Spleen (tissue), 11 donors: ENCODE results near the gene ZNF217. TPM values are rescaled to one million over a fixed set of nuclear protein-coding genes. Genes with fewer than 3 reads are reported as not detected.
A peak's percentile ranks its signal among the peaks of the same experiment; 100 is the strongest.
"Not testable (repeated sequence)": the region's sequence is repeated elsewhere in the genome, so short reads cannot be mapped to it uniquely, and the experiment has no call there.

Experiments used
- DNase-seq: peaks from one replicate; pipeline ENCODE4 v3.0.0-alpha.2; 2020
- H3K27ac ChIP-seq, 8 donors: fragments of 200-600 bp; sonication (generic) in 7 of 8; 1 replicate in 4 of 8; 2 replicates in 4 of 8; pipeline versions ENCODE4 v1.5.0 to v1.8.0; 2016 to 2021; ENCODE audit warnings: inconsistent platforms in 4 of 8, mild to moderate bottlenecking in 4 of 8, moderate library complexity in 1 of 8
- H3K27me3 ChIP-seq, 7 donors: fragments of 200-600 bp; sonication (generic) in 6 of 7; replicated peaks in 1 of 7; 1 replicate in 4 of 7; 2 replicates in 3 of 7; pipeline versions ENCODE4 v1.5.0 to v1.8.0; 2016 to 2021; ENCODE audit warnings: inconsistent platforms in 3 of 7, mild to moderate bottlenecking in 1 of 7
- H3K36me3 ChIP-seq, 6 donors: fragments of 200-600 bp; sonication (generic) in 5 of 6; 1 replicate in 4 of 6; 2 replicates in 2 of 6; pipeline versions ENCODE4 v1.5.0 to v1.8.0; 2016 to 2021; ENCODE audit warnings: inconsistent platforms in 2 of 6
- H3K4me1 ChIP-seq, 6 donors: fragments of 200-600 bp; sonication (generic) in 5 of 6; 1 replicate in 3 of 6; 2 replicates in 3 of 6; pipeline versions ENCODE4 v1.5.0 to v1.8.0; 2016 to 2021; ENCODE audit warnings: inconsistent platforms in 3 of 6
- H3K4me3 ChIP-seq, 8 donors: fragments of 200-600 bp; sonication (generic) in 7 of 8; 1 replicate in 4 of 8; 2 replicates in 4 of 8; pipeline versions ENCODE4 v1.5.0 to v1.8.0; 2016 to 2021; ENCODE audit warnings: inconsistent platforms in 4 of 8, mild to moderate bottlenecking in 4 of 8, moderate library complexity in 2 of 8
- H3K9me3 ChIP-seq, 8 donors: fragments of 200-600 bp; sonication (generic) in 7 of 8; 1 replicate in 4 of 8; 2 replicates in 4 of 8; pipeline versions ENCODE4 v1.5.0 to v1.8.0; 2016 to 2021; ENCODE audit warnings: inconsistent platforms in 4 of 8
- CTCF ChIP-seq, 11 experiments: fragments of 200-600 bp in 7 of 11; fragments of 450-650 bp in 4 of 11; sonication (generic) in 4 of 11; IDR thresholded peaks in 8 of 11; conservative IDR thresholded peaks in 3 of 11; 1 replicate in 7 of 11; 2 replicates in 4 of 11; pipeline versions ENCODE4 v1.4.0 to v1.8.0; 2016 to 2021; ENCODE audit warnings: antibody characterized with exemption in 11 of 11, inconsistent platforms in 4 of 11, mild to moderate bottlenecking in 1 of 11
- POLR2A ChIP-seq, 3 donors: fragments of 450-650 bp; IDR thresholded peaks; one replicate each; pipeline ENCODE4 v1.5.1; 2017; ENCODE audit warnings: antibody characterized with exemption in 3 of 3, mild to moderate bottlenecking in 1 of 3
- POLR2AphosphoS5 ChIP-seq, 3 donors: sonication (generic); formaldehyde crosslinking; IDR thresholded peaks; one replicate each; pipeline ENCODE4 v1.5.1; 2017; ENCODE audit warnings: antibody characterized with exemption in 3 of 3
- WGBS, 5 donors: extraction: QIAGEN DNeasy Blood & Tissue Kit in 3 of 5; methylation state at CpG; one replicate each; pipeline versions ENCODE4 v1.1.5 to v1.1.7; 2013 to 2018; 5-methylcytosine and 5-hydroxymethylcytosine counted together
- intact Hi-C: fragments of 100-400 bp; cut with DNase I; formaldehyde crosslinking; loops from one replicate; pipeline ENCODE4 v1.15.0; 2023; ENCODE audit warnings: low total_unique reads
- polyA plus RNA-seq, 3 donors: library from polyadenylated mRNA; stranded (reverse); fragments of 200-250 nt; gene quantifications; one replicate each; pipeline ENCODE4 v1.2.1, GENCODE V29; 2013
- total RNA-seq, 7 donors: library from RNA; depleted of rRNA in 3 of 7; stranded (reverse); fragments of >200 nt in 3 of 7; fragmentation: NEBNext Ultra II Directional in 4 of 7; extraction: Animal tissue kit (Norgen Biotek cat#: 25700) in 4 of 7; gene quantifications; one replicate each; pipeline versions ENCODE4 v1.1.0 to v1.2.1, GENCODE V29; 2016 to 2021
- donor health status: healthy with polysubstance abuse.
- donor health status: DM: no; HTN: no; CAD: no; lungs with moderate emphysema.
- donor health status: DM: no; HTN: no; CAD: no.
- donor health status: Bipolar disorder and iron deficiency.
- donor health status: healthy.
- donor health status: DM: no; HTN: no; CAD: no.
- donor health status: DM: yes; HTN: yes; CAD: no.

The ZNF217 gene
- total and polyA plus RNA-seq, 10 donors = 15.1 to 90.1 (median 74.1) TPM

- TF ChIP-seq CTCF (IDR thresholded peaks at IDR 0.05 in 8 of 11, conservative IDR thresholded peaks at IDR 0.05 in 3 of 11) = no peak
- TF ChIP-seq POLR2AphosphoS5 (IDR thresholded peaks at IDR 0.05) = peak in 1 of 3 donors; percentile 41
- no peak for TF ChIP-seq POLR2A (IDR thresholded peaks at IDR 0.05)
- no peaks in the 10 kb centered on the region for H3K27me3 ChIP-seq
- no peak overlapping the region for H3K4me3 ChIP-seq
- peaks cover 2 to 98% (median 83%) of the 10 kb centered on the region in 6 donors for H3K36me3 ChIP-seq
- no peaks in the 10 kb centered on the region for H3K9me3 ChIP-seq
- 91 to 96% (median 93%) methylated on average over 8 of the region's 8 CpGs for WGBS, 5 donors
- intact Hi-C loops = no loop called here
- peaks cover 5 to 80% (median 32%) of the 10 kb centered on the region in 6 donors for H3K4me1 ChIP-seq
- no peak for DNase-seq
- H3K27ac ChIP-seq = no peak overlapping the region
These were observed 25.3 kb downstream of the ZNF217 start for GRCh38 chr20:53568351-53568750.

GRCh38 chr20:53567379-53567917 is 26.2 kb downstream of the ZNF217 start:
- WGBS, 5 donors = 84 to 95% (median 94%) methylated on average over 3 of the region's 3 CpGs
- no peaks in the 10 kb centered on the region for H3K9me3 ChIP-seq
- intact Hi-C loops = no loop called here
- no peak for TF ChIP-seq POLR2A (IDR thresholded peaks at IDR 0.05)
- TF ChIP-seq CTCF (IDR thresholded peaks at IDR 0.05 in 8 of 11, conservative IDR thresholded peaks at IDR 0.05 in 3 of 11) = no peak
- TF ChIP-seq POLR2AphosphoS5 (IDR thresholded peaks at IDR 0.05) = no peak
- no peak for DNase-seq
- peaks cover 2 to 71% (median 23%) of the 10 kb centered on the region in 6 donors for H3K4me1 ChIP-seq
- H3K4me3 ChIP-seq = no peak overlapping the region
- no peaks in the 10 kb centered on the region for H3K27me3 ChIP-seq
- H3K27ac ChIP-seq = no peak overlapping the region
- peaks cover 2 to 89% (median 74%) of the 10 kb centered on the region in 6 donors for H3K36me3 ChIP-seq

- peaks cover 0 to 63% (median 15%) of the 10 kb centered on the region in 6 donors for H3K4me1 ChIP-seq
- intact Hi-C loops, H3K9me3 ChIP-seq, H3K27ac ChIP-seq, H3K27me3 ChIP-seq, DNase-seq, H3K4me3 ChIP-seq: not testable (repeated sequence)
- WGBS, 5 donors = 94 to 99% (median 97%) methylated on average over 9 of the region's 9 CpGs
- peaks cover 0 to 88% (median 66%) of the 10 kb centered on the region in 6 donors for H3K36me3 ChIP-seq
- TF ChIP-seq POLR2AphosphoS5 (IDR thresholded peaks at IDR 0.05) = peak in 1 of 3 donors; percentile 17
These were observed 27.0 kb downstream of the ZNF217 start for GRCh38 chr20:53566623-53567022.

GRCh38 chr20:53565254-53565653 is 28.4 kb downstream of the ZNF217 start:
- no peak for DNase-seq
- Histone ChIP-seq H3K4me3 (no peak overlapping the region), H3K36me3 (peaks cover 0 to 85% (median 54%) of the 10 kb centered on the region in 6 donors), H3K27me3 (no peaks in the 10 kb centered on the region), H3K27ac (no peak overlapping the region), H3K4me1 (peaks cover 0 to 52% (median 8%) of the 10 kb centered on the region in 6 donors), H3K9me3 (no peaks in the 10 kb centered on the region)
- intact Hi-C loops = no loop called here
- TF ChIP-seq POLR2A (IDR thresholded peaks at IDR 0.05) (no peak), CTCF (IDR thresholded peaks at IDR 0.05 in 8 of 11, conservative IDR thresholded peaks at IDR 0.05 in 3 of 11) (no peak), POLR2AphosphoS5 (IDR thresholded peaks at IDR 0.05) (peak in 1 of 3 donors; percentile 18)
- 96 to 98% (median 97%) methylated on average over 11 of the region's 11 CpGs for WGBS, 5 donors
